H1 (cell line): Measurements from ENCODE around the gene PRG2. TPM values are rescaled to one million over a fixed set of nuclear protein-coding genes. Genes with fewer than 3 reads are reported as not detected.

Experiments
- ASH2L ChIP-seq: fragments of 200-600, 300-600 bp; sonication (generic); IDR thresholded peaks from one replicate; pipeline ENCODE4 v1.7.1; 2017; ENCODE audit warnings: low read length
- BACH1 ChIP-seq: IDR thresholded peaks from 2 replicates; pipeline ENCODE4 v1.6.1; 2012; ENCODE audit warnings: low read length, improper control_type of control experiment
- CHD1 ChIP-seq: IDR thresholded peaks from 2 replicates; pipeline ENCODE4 v1.6.1; 2012; ENCODE audit warnings: low read depth, low read length, improper control_type of control experiment
- CREB1 ChIP-seq: IDR thresholded peaks from 2 replicates; pipeline ENCODE4 v1.6.1; 2012; ENCODE audit warnings: inconsistent platforms
- CTCF ChIP-seq, 3 experiments: IDR thresholded peaks; 1 replicate in 2 of 3; 2 replicates in 1 of 3; pipeline versions ENCODE4 v1.5.1 to v1.6.1; 2011; ENCODE audit warnings: low read length in 3 of 3, mild to moderate bottlenecking in 3 of 3, inconsistent platforms in 2 of 3, low read depth in 1 of 3, moderate library complexity in 1 of 3; ENCODE audit not compliant: insufficient read depth in 1 of 3; ENCODE audit errors: control extremely low read depth in 1 of 3
- E2F6 ChIP-seq: IDR thresholded peaks from 2 replicates; pipeline ENCODE4 v1.6.1; 2012; ENCODE audit warnings: inconsistent platforms
- HDAC6 ChIP-seq: IDR thresholded peaks from one replicate; pipeline ENCODE4 v1.7.1; 2012; ENCODE audit warnings: low read depth, mild to moderate bottlenecking, inconsistent platforms, low read length, moderate library complexity
- KDM4A ChIP-seq: IDR thresholded peaks from one replicate; pipeline ENCODE4 v1.7.1; 2012; ENCODE audit warnings: low read depth, mild to moderate bottlenecking, moderate library complexity, low read length, inconsistent platforms; ENCODE audit not compliant: severe bottlenecking
- MAFK ChIP-seq: IDR thresholded peaks from 2 replicates; pipeline ENCODE4 v1.6.1; 2012; ENCODE audit warnings: low read depth, mild to moderate bottlenecking, improper control_type of control experiment, low read length
- NANOG ChIP-seq: IDR thresholded peaks from 2 replicates; pipeline ENCODE4 v1.6.1; 2011; ENCODE audit warnings: low read length, low read depth, mild to moderate bottlenecking, inconsistent platforms; ENCODE audit not compliant: insufficient read depth, poor library complexity, severe bottlenecking
- RNF2 ChIP-seq: fragments of 200-900, 300-1000 bp; sonication (generic); IDR thresholded peaks from 2 replicates; pipeline ENCODE4 v1.7.1; 2016; ENCODE audit warnings: borderline replicate concordance, low read depth, mild to moderate bottlenecking, antibody characterized with exemption, low read length; ENCODE audit not compliant: poor library complexity, severe bottlenecking; ENCODE audit errors: missing control alignments
- SIRT6 ChIP-seq: IDR thresholded peaks from one replicate; pipeline ENCODE4 v1.7.1; 2012; ENCODE audit warnings: low read length, inconsistent platforms
- SP4 ChIP-seq: IDR thresholded peaks from 2 replicates; pipeline ENCODE4 v1.6.1; 2012; ENCODE audit warnings: low read length, inconsistent platforms
- SUZ12 ChIP-seq: fragments of 200-600 bp; sonication (generic); IDR thresholded peaks from 2 replicates; pipeline ENCODE4 v1.6.1; 2012; ENCODE audit warnings: mild to moderate bottlenecking, inconsistent platforms, low read length, moderate library complexity, mixed read lengths
- TAF1 ChIP-seq: IDR thresholded peaks from 2 replicates; pipeline ENCODE4 v1.6.1; 2011; ENCODE audit warnings: mild to moderate bottlenecking, low read depth, low read length
- TBP ChIP-seq: IDR thresholded peaks from 2 replicates; pipeline ENCODE4 v1.6.1; 2011; ENCODE audit warnings: low read depth, low read length, improper control_type of control experiment
- TCF12 ChIP-seq: IDR thresholded peaks from 2 replicates; pipeline ENCODE4 v1.6.1; 2011; ENCODE audit warnings: low read depth, mild to moderate bottlenecking, low read length
- TEAD4 ChIP-seq: IDR thresholded peaks from 2 replicates; pipeline ENCODE4 v1.6.1; 2012; ENCODE audit warnings: low read depth, low read length, inconsistent platforms, mixed read lengths
- ZNF274 ChIP-seq: IDR thresholded peaks from 2 replicates; pipeline ENCODE4 v1.7.0; 2012; ENCODE audit warnings: low read length, borderline replicate concordance; ENCODE audit errors: extremely low read depth
- polyA plus RNA-seq, 7 experiments: library from polyadenylated mRNA; depleted of rRNA in 3 of 7; stranded (reverse) in 5 of 7; unstranded in 2 of 7; fragments of >200 nt in 5 of 7; fragments of 200-250 nt in 2 of 7; gene quantifications; 1 replicate in 5 of 7; 2 replicates in 1 of 7; 4 replicates in 1 of 7; pipeline versions ENCODE4 v1.2.1 to v1.2.3, GENCODE V29; 2011 to 2013; ENCODE audit warnings: missing spikeins in 2 of 7, mixed read lengths in 2 of 7
- total RNA-seq: library from RNA; stranded (reverse); fragmentation: NEBNext Ultra II Directional; extraction: Animal tissue kit (Norgen Biotek cat#: 25700); gene quantifications from 2 replicates; pipeline ENCODE4 v1.2.1, GENCODE V29; 2021

Gene PRG2
- total and polyA plus RNA-seq, 2 of the 8 experiments (the other 6 are each of a cell fraction or from before 2014, with no cell fraction given), result 0.32 TPM; not detected in 1

- TF ChIP-seq NANOG (no peak), RNF2 (no peak), CHD1 (no peak), SIRT6 (no peak), CREB1 (no peak), MAFK (no peak), TEAD4 (no peak), E2F6 (peak; percentile 31; the same call in 1 of the 2 replicates), BACH1 (no peak), HDAC6 (no peak), ZNF274 (no peak), SP4 (no peak), TBP (no peak), CTCF (IDR thresholded peaks at IDR 0.05; ENCODE audit: control extremely low read depth in 1 of 3, insufficient read depth in 1 of 3, low read depth in 1 of 3, low read length in 3 of 3) (no peak), SUZ12 (no peak), ASH2L (peak; percentile 71), TCF12 (no peak), TAF1 (no peak), KDM4A (no peak)
Observed at GRCh38 chr11:57426439-57426928, 36.0 kb upstream of the PRG2 start (continued).
